ENCODE measurements around the gene RHEB. TPM values are rescaled to one million over a fixed set of nuclear protein-coding genes. Genes with fewer than 3 reads are reported as not detected.

The RHEB gene
- total and polyA plus RNA-seq, 11 donors: 81.4 to 155 (median 106) TPM

GRCh38 chr7:151435103-151435916, 84.4 kb downstream of the RHEB start:
- H3K27ac ChIP-seq: peak overlapping the region in 1 of 12 donors; percentile 62
- no peaks in the 10 kb centered on the region for H3K9me3 ChIP-seq
- no peak overlapping the region for H3K4me3 ChIP-seq
- H3K4me1 ChIP-seq: peaks cover 0 to 16% (median 8%) of the 10 kb centered on the region in 12 donors
- TF ChIP-seq POLR2A (IDR thresholded peaks at IDR 0.05) (no peak), CTCF (IDR thresholded peaks at IDR 0.05) (no peak)
- ATAC-seq: no peak
- peaks cover 0 to 26% (median 6%) of the 10 kb centered on the region in 9 donors for H3K27me3 ChIP-seq
- no peaks in the 10 kb centered on the region for H3K36me3 ChIP-seq
- intact Hi-C loops (cut with DNase I): loop anchor here in 2 of 10 donors (10.0 kb wide), 1 partner anchor 51 kb away; no protein-coding TSS in a partner anchor
- 91 to 92% (median 91%) methylated on average over 15 to 20 of the region's 20 CpGs for WGBS, 4 donors
- no peak for DNase-seq

DNA sequence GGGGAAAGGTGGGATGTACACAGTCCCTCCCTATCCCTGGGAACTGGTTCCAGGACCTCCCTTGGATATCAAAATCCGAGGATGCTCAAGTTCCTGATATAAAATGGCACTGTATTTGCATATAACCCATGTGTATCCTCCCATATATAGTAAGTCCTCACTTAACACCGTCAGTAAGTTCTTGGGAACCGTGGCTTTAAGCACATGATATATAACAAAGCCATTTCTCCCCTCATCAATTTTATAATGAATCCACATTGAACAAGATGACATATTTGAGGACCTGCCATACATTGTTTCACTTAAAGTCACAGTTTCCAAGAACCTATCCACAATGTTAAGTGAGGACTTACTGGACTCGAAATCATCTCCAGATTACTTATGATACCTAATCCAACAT, 85.1 kb downstream of the RHEB start:
- no peaks in the 10 kb centered on the region for H3K36me3 ChIP-seq
- intact Hi-C loops (cut with DNase I): loop anchor here in 2 of 10 donors (10.0 kb wide), 1 partner anchor 50 kb away; no protein-coding TSS in a partner anchor
- DNase-seq: no peak
- 90 to 91% (median 90%) methylated on average over 4 of the region's 4 CpGs for WGBS, 4 donors
- peaks cover 0 to 21% (median 3%) of the 10 kb centered on the region in 9 donors for H3K27me3 ChIP-seq
- no peak for ATAC-seq
- no peak overlapping the region for H3K27ac ChIP-seq
- no peaks in the 10 kb centered on the region for H3K9me3 ChIP-seq
- no peak for TF ChIP-seq POLR2A (IDR thresholded peaks at IDR 0.05)
- no peak for TF ChIP-seq CTCF (IDR thresholded peaks at IDR 0.05)
- peaks cover 0 to 12% (median 4%) of the 10 kb centered on the region in 12 donors for H3K4me1 ChIP-seq
- no peak overlapping the region for H3K4me3 ChIP-seq

DNA sequence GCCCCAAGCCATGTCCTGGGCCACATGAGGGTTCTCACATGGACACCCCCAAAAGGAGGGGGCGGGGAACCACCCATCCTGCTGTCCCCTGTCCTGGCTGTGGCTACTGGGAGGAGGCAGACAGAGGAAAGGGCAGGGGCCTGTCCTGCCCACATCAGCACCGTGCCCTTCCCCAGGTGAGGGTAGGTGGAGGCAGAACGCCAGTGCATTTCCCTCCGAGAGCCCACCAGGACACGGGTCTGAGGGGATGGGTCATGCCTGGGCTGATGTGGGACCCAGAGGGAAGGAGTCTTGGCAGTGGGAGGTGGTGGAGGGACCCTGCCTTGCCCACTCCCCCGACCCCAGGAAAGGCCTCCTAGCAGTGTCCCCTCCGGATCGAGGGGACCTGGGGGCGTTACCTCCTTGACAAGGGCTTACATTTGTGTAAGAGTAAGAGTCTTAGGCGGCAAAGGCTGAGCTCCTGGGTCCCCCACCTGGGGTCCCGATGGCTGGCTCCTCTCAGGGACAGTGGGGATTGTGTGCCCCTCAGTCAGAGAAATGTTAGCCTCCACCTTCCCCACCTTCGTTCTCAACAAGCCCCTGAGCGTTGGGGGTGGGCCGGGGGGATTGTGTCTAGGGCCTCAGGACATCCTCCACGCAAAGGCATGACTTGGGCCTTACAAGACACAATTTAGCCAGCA, 85.8 kb downstream of the RHEB start:
- TF ChIP-seq CTCF (IDR thresholded peaks at IDR 0.05): no peak
- TF ChIP-seq POLR2A (IDR thresholded peaks at IDR 0.05): no peak
- intact Hi-C loops (cut with DNase I): loop anchor here in 2 of 10 donors (10.0 kb wide), 1 partner anchor 49 kb away; no protein-coding TSS in a partner anchor
- Histone ChIP-seq H3K4me1 (peaks cover 0 to 13% (median 2%) of the 10 kb centered on the region in 12 donors), H3K4me3 (no peak overlapping the region), H3K9me3 (no peaks in the 10 kb centered on the region), H3K36me3 (no peaks in the 10 kb centered on the region), H3K27ac (no peak overlapping the region), H3K27me3 (peaks cover 0 to 14% (median 0%) of the 10 kb centered on the region in 9 donors)
- DNase-seq (no peak), ATAC-seq (no peak)
- WGBS, 4 donors: 88 to 94% (median 90%) methylated on average over 11 to 15 of the region's 15 CpGs

Data from heart left ventricle (tissue), 16 donors.